Measurements from ENCODE around the gene R3HDML. TPM values are rescaled to one million over a fixed set of nuclear protein-coding genes. Genes with fewer than 3 reads are reported as not detected.
A peak's percentile ranks its signal among the peaks of the same experiment; 100 is the strongest.
"Not testable (repeated sequence)": the region's sequence is repeated elsewhere in the genome, so short reads cannot be mapped to it uniquely, and the experiment has no call there.

The R3HDML gene
- total RNA-seq, 1 donor from 2014 or later, result not detected

- DNase-seq, result no peak
- intact Hi-C loops (cut with DNase I), result no loop called here
Observed at GRCh38 chr20:44297721-44298120, 39.1 kb upstream of the R3HDML start.

GRCh38 chr20:44299011-44299535 is 37.8 kb upstream of the R3HDML start:
- H3K9me3 ChIP-seq; H3K27me3 ChIP-seq (ENCODE audit: low read depth); H3K4me1 ChIP-seq; intact Hi-C loops (cut with DNase I); H3K27ac ChIP-seq; DNase-seq; ATAC-seq; H3K36me3 ChIP-seq; H3K4me3 ChIP-seq: not testable (repeated sequence)

More at GRCh38 chr20:44297721-44298120, 39.1 kb upstream of the R3HDML start:
- no peak overlapping the region for H3K4me3 ChIP-seq
- H3K36me3 ChIP-seq, result no peaks in the 10 kb centered on the region
- peaks cover 6% of the 10 kb centered on the region for H3K4me1 ChIP-seq
- no peaks in the 10 kb centered on the region for H3K9me3 ChIP-seq
- TF ChIP-seq CTCF (IDR thresholded peaks at IDR 0.05), result no peak
- no peak for ATAC-seq
- H3K27me3 ChIP-seq (ENCODE audit: low read depth), result no peaks in the 10 kb centered on the region
- H3K27ac ChIP-seq, result no peak overlapping the region

- Histone ChIP-seq H3K27me3 (ENCODE audit: low read depth) (no peaks in the 10 kb centered on the region), H3K9me3 (no peaks in the 10 kb centered on the region), H3K27ac (no peak overlapping the region), H3K36me3 (peaks cover 4% of the 10 kb centered on the region), H3K4me3 (no peak overlapping the region), H3K4me1 (no peaks in the 10 kb centered on the region)
- no peak for TF ChIP-seq CTCF (IDR thresholded peaks at IDR 0.05)
- intact Hi-C loops (cut with DNase I), result no loop called here
- ATAC-seq (no peak), DNase-seq (no peak)
Observed at GRCh38 chr20:44301285-44301684, 35.6 kb upstream of the R3HDML start.

- DNase-seq (no peak), ATAC-seq (peak; percentile 90 to 93)
- TF ChIP-seq CTCF (IDR thresholded peaks at IDR 0.05), result no peak
- Histone ChIP-seq H3K4me3 (no peak overlapping the region), H3K27ac (no peak overlapping the region), H3K9me3 (no peaks in the 10 kb centered on the region), H3K27me3 (ENCODE audit: low read depth) (no peaks in the 10 kb centered on the region), H3K4me1 (no peaks in the 10 kb centered on the region), H3K36me3 (peaks cover 12% of the 10 kb centered on the region)
- intact Hi-C loops (cut with DNase I), result no loop called here
Observed at GRCh38 chr20:44302026-44302669, 34.7 kb upstream of the R3HDML start.

GRCh38 chr20:44302736-44303135 is 34.1 kb upstream of the R3HDML start:
- Histone ChIP-seq H3K27me3 (ENCODE audit: low read depth) (no peaks in the 10 kb centered on the region), H3K36me3 (peaks cover 12% of the 10 kb centered on the region), H3K4me1 (no peaks in the 10 kb centered on the region), H3K9me3 (no peaks in the 10 kb centered on the region), H3K4me3 (no peak overlapping the region), H3K27ac (no peak overlapping the region)
- intact Hi-C loops (cut with DNase I), result no loop called here
- ATAC-seq, result no peak
- no peak for DNase-seq
- no peak for TF ChIP-seq CTCF (IDR thresholded peaks at IDR 0.05)

GRCh38 chr20:44304383-44304782 is 32.5 kb upstream of the R3HDML start:
- no peak overlapping the region for H3K4me3 ChIP-seq
- no peaks in the 10 kb centered on the region for H3K27me3 ChIP-seq (ENCODE audit: low read depth)
- H3K36me3 ChIP-seq, result peaks cover 12% of the 10 kb centered on the region
- no peaks in the 10 kb centered on the region for H3K9me3 ChIP-seq
- intact Hi-C loops (cut with DNase I), result no loop called here
- H3K4me1 ChIP-seq, result no peaks in the 10 kb centered on the region
- no peak overlapping the region for H3K27ac ChIP-seq
- no peak for TF ChIP-seq CTCF (IDR thresholded peaks at IDR 0.05)
- ATAC-seq, result no peak
- DNase-seq, result no peak

All from lower lobe of right lung (tissue), 2 donors.